ENCODE data around the gene MBD6. TPM values are rescaled to one million over a fixed set of nuclear protein-coding genes. Genes with fewer than 3 reads are reported as not detected.
A peak's percentile ranks its signal among the peaks of the same experiment; 100 is the strongest.

The MBD6 gene, protein sequence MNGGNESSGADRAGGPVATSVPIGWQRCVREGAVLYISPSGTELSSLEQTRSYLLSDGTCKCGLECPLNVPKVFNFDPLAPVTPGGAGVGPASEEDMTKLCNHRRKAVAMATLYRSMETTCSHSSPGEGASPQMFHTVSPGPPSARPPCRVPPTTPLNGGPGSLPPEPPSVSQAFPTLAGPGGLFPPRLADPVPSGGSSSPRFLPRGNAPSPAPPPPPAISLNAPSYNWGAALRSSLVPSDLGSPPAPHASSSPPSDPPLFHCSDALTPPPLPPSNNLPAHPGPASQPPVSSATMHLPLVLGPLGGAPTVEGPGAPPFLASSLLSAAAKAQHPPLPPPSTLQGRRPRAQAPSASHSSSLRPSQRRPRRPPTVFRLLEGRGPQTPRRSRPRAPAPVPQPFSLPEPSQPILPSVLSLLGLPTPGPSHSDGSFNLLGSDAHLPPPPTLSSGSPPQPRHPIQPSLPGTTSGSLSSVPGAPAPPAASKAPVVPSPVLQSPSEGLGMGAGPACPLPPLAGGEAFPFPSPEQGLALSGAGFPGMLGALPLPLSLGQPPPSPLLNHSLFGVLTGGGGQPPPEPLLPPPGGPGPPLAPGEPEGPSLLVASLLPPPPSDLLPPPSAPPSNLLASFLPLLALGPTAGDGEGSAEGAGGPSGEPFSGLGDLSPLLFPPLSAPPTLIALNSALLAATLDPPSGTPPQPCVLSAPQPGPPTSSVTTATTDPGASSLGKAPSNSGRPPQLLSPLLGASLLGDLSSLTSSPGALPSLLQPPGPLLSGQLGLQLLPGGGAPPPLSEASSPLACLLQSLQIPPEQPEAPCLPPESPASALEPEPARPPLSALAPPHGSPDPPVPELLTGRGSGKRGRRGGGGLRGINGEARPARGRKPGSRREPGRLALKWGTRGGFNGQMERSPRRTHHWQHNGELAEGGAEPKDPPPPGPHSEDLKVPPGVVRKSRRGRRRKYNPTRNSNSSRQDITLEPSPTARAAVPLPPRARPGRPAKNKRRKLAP
- total RNA-seq (10 to 100 TPM; 22.8 to 46.9 (median 33.5) TPM), polyA plus RNA-seq (10 to 100 TPM in 1 of 2 donors, 1 to 10 TPM in 1; 8.8 to 35.4 TPM)
- long read RNA-seq, donor 1, partial matches to known transcripts: 1 of 5 reads
- long read RNA-seq, donor 1, other reads (novel, unspliced or antisense): 4 of 5 reads
- long read RNA-seq, donor 2, partial matches to known transcripts: 5 of 9 reads
- long read RNA-seq, donor 2, other reads (novel, unspliced or antisense): 4 of 9 reads
- long read RNA-seq, donor 3: 0 reads

- Histone ChIP-seq H3K36me3 (peaks cover 0 to 50% (median 20%) of the 10 kb centered on the region in 9 donors), H3K4me1 (peaks cover 25 to 69% (median 57%) of the 10 kb centered on the region in 9 donors), H3K27ac (peak within 1 kb of the TSS; percentile 89 to 100 (median 98)), H3K9me3 (no peaks in the 10 kb centered on the region), H3K27me3 (no peaks in the 10 kb centered on the region), H3K4me3 (peak within 1 kb of the TSS; percentile 52 to 98 (median 82))
- ATAC-seq (peak; percentile 29 to 62 (median 45)), DNase-seq (peak; percentile 94 to 95)
- WGBS, 2 donors: 0 to 1% methylated on average over 33 to 56 of the region's 57 CpGs
- intact Hi-C loops (cut with DNase I): loop anchor here in 2 of 10 donors (2.0 kb wide), 1 partner anchor 25 kb away; the partner anchor contains the start of gene DCTN2 (in 2 of the 2)
- TF ChIP-seq, protein P1, sequence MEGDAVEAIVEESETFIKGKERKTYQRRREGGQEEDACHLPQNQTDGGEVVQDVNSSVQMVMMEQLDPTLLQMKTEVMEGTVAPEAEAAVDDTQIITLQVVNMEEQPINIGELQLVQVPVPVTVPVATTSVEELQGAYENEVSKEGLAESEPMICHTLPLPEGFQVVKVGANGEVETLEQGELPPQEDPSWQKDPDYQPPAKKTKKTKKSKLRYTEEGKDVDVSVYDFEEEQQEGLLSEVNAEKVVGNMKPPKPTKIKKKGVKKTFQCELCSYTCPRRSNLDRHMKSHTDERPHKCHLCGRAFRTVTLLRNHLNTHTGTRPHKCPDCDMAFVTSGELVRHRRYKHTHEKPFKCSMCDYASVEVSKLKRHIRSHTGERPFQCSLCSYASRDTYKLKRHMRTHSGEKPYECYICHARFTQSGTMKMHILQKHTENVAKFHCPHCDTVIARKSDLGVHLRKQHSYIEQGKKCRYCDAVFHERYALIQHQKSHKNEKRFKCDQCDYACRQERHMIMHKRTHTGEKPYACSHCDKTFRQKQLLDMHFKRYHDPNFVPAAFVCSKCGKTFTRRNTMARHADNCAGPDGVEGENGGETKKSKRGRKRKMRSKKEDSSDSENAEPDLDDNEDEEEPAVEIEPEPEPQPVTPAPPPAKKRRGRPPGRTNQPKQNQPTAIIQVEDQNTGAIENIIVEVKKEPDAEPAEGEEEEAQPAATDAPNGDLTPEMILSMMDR (IDR thresholded peaks at IDR 0.05): no peak
Observed at GRCh38 chr12:57522011-57522886, at the start of gene MBD6. MBD6 (plus strand) TSS chr12:57522824; CDS start chr12:57524304, 1,480 bp downstream.

GRCh38 chr12:57473392-57473791, 49.2 kb upstream of the MBD6 start:
- 32 to 39% methylated on average over 3 of the region's 3 CpGs for WGBS, 2 donors
- Histone ChIP-seq H3K9me3 (no peaks in the 10 kb centered on the region), H3K4me1 (peaks cover 0 to 42% (median 16%) of the 10 kb centered on the region in 9 donors), H3K4me3 (no peak overlapping the region), H3K36me3 (peaks cover 0 to 65% (median 0%) of the 10 kb centered on the region in 9 donors), H3K27ac (no peak overlapping the region), H3K27me3 (peaks cover 9 to 78% (median 66%) of the 10 kb centered on the region in 7 donors)
- TF ChIP-seq, protein P1 (IDR thresholded peaks at IDR 0.05): no peak
- DNase-seq (no peak), ATAC-seq (no peak)
- intact Hi-C loops (cut with DNase I): no loop called here

DNA sequence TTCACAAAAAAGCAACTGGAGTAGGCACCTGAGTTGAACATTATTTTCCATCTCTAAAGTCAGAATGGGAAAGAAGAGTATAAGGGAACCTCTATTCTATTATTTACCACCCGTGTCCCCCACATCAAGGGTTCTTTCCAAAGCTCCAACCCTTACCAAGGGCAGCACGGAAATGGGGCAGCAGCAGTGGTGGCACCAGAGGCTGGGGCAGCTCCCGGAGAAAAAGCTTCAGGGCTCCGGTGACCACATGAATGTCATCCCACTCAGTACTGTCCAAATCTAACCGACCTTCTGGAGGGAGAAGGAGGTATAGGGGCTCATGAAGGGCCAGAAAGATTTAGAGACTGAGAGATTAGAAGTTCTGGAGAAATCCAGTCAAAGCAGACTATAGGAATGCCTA, 48.7 kb upstream of the MBD6 start:
- no peak for ATAC-seq
- no peak overlapping the region for H3K27ac ChIP-seq
- WGBS, 2 donors: 86 to 92% methylated on average over 5 of the region's 5 CpGs
- H3K9me3 ChIP-seq: no peaks in the 10 kb centered on the region
- peaks cover 0 to 61% (median 0%) of the 10 kb centered on the region in 9 donors for H3K36me3 ChIP-seq
- peaks cover 9 to 78% (median 62%) of the 10 kb centered on the region in 7 donors for H3K27me3 ChIP-seq
- no peak overlapping the region for H3K4me3 ChIP-seq
- H3K4me1 ChIP-seq: peaks cover 0 to 47% (median 16%) of the 10 kb centered on the region in 9 donors
- TF ChIP-seq, protein P1 (IDR thresholded peaks at IDR 0.05): no peak
- no peak for DNase-seq
- intact Hi-C loops (cut with DNase I): no loop called here
